Putamen (tissue), 1 donor: ENCODE results near the gene ERVK3-1.
"Not testable (repeated sequence)": the region's sequence is repeated elsewhere in the genome, so short reads cannot be mapped to it uniquely, and the experiment has no call there.

Source experiments
- DNase-seq: peaks from one replicate; pipeline ENCODE4 v3.0.0-alpha.2; 2016; ENCODE audit warnings: low spot score

The ERVK3-1 gene

GRCh38 chr19:58305065-58305931 is at the start of gene ERVK3-1:
Gene ERVK3-1 (plus strand): TSS chr19:58305377. CDS start chr19:58312169, 6,792 bp downstream.
- DNase-seq: peak; percentile 98

- not testable (repeated sequence) for DNase-seq
Measured at GRCh38 chr19:58258259-58258658, 46.9 kb upstream of the ERVK3-1 start.

GRCh38 chr19:58261600-58261967 is 43.6 kb upstream of the ERVK3-1 start:
- DNase-seq: no peak

GRCh38 chr19:58261968-58262921 is 42.9 kb upstream of the ERVK3-1 start:
- no peak for DNase-seq

- DNase-seq: no peak
Measured at GRCh38 chr19:58262922-58263296, 42.3 kb upstream of the ERVK3-1 start.

GRCh38 chr19:58265100-58265499 is 40.1 kb upstream of the ERVK3-1 start:
- no peak for DNase-seq

- DNase-seq: no peak
Measured at GRCh38 chr19:58268344-58268743, 36.8 kb upstream of the ERVK3-1 start.

GRCh38 chr19:58274771-58275201 is 30.4 kb upstream of the ERVK3-1 start:
- DNase-seq: no peak

GRCh38 chr19:58275564-58275963 is 29.6 kb upstream of the ERVK3-1 start:
- no peak for DNase-seq

- no peak for DNase-seq
Measured at GRCh38 chr19:58277197-58277596, 28.0 kb upstream of the ERVK3-1 start.

GRCh38 chr19:58277748-58278540 is 27.2 kb upstream of the ERVK3-1 start:
- no peak for DNase-seq

GRCh38 chr19:58278541-58279041 is 26.6 kb upstream of the ERVK3-1 start, which contains the start of gene ZNF8:
Gene ZNF8 (plus strand): TSS chr19:58278955. CDS start chr19:58279082, 127 bp downstream.
- DNase-seq: peak; percentile 96

GRCh38 chr19:58279042-58279924 is 25.9 kb upstream of the ERVK3-1 start:
- peak; percentile 52 for DNase-seq

- DNase-seq: no peak
Measured at GRCh38 chr19:58279925-58280316, 25.3 kb upstream of the ERVK3-1 start.

- no peak for DNase-seq
Measured at GRCh38 chr19:58284199-58284598, 21.0 kb upstream of the ERVK3-1 start.

- no peak for DNase-seq
Measured at GRCh38 chr19:58291943-58292342, 13.2 kb upstream of the ERVK3-1 start.

GRCh38 chr19:58294743-58295374 is 10.3 kb upstream of the ERVK3-1 start:
- no peak for DNase-seq

GRCh38 chr19:58296104-58296503 is 9.1 kb upstream of the ERVK3-1 start:
- no peak for DNase-seq

- DNase-seq: no peak
Measured at GRCh38 chr19:58300620-58301019, 4.6 kb upstream of the ERVK3-1 start.

GRCh38 chr19:58304255-58304654 is 922 bp upstream of the ERVK3-1 start:
- DNase-seq: no peak
